Thyroid gland (tissue), 4 donors: ENCODE results near the gene MYMK.

Experiments used
- CTCF ChIP-seq, 6 experiments: fragments of 200-600 bp in 3 of 6; fragments of 450-650 bp in 3 of 6; sonication (generic) in 3 of 6; IDR thresholded peaks; one replicate each; pipeline ENCODE4 v1.5.1; 2016 to 2019; ENCODE audit warnings: antibody characterized with exemption in 6 of 6, mild to moderate bottlenecking in 2 of 6, inconsistent platforms in 1 of 6, moderate library complexity in 1 of 6
- POLR2A ChIP-seq, 2 donors: fragments of 450-650 bp; IDR thresholded peaks; one replicate each; pipeline ENCODE4 v1.6.1; 2017; ENCODE audit warnings: antibody characterized with exemption in 2 of 2, mild to moderate bottlenecking in 2 of 2, moderate library complexity in 1 of 2

GRCh38 chr9:133473743-133474142 lies 51.0 kb downstream of the MYMK start:
- no peak for TF ChIP-seq POLR2A (IDR thresholded peaks at IDR 0.05)
- no peak for TF ChIP-seq CTCF (IDR thresholded peaks at IDR 0.05)
